Measurements from ENCODE around the gene PRMT7.

PRMT7 gene

DNA sequence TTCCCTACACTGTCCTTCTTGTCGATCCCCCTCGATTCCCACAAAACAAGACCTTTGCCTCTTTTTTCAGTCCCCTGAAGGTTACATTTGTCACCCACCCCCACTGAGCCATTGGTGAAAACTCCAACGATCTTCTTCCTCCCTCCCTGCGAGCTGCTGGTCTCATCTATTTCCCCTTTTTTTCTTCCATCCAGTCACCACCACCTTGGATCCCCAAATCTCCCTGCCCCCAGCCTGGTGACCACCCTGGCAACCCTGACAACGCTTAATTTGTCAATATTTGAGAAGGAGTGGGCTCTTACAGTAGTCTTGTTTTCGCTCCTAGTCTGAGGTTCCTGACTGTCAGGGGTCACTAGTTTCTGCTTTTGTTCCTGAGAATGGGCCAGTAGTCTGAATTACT, 74.6 kb downstream of the PRMT7 start:
- no peak for DNase-seq (ENCODE audit: extremely low spot score, insufficient read length, low read depth)
- no peak for FAIRE-seq

DNA sequence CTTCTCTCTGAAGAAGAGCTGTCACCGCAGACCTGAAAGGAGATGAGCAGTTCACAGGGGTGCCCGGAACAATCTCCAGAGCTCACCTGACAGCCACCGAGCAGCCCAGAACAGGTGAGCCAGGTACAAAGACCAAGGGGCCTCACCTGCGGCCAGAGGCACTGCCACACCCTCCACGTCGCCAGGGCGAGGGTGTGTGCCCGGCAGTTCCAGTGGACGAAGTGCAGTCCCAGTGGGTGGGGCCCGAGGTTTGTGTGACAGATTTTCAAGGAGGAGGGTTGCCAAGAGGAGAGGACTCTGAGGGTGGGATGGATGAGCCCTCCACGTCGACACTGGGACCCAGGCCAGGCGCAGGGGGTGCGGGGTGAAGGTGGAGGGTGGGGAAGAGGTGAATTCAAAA, 75.8 kb downstream of the PRMT7 start:
- FAIRE-seq (no peak), DNase-seq (ENCODE audit: extremely low spot score, insufficient read length, low read depth) (no peak)

DNA sequence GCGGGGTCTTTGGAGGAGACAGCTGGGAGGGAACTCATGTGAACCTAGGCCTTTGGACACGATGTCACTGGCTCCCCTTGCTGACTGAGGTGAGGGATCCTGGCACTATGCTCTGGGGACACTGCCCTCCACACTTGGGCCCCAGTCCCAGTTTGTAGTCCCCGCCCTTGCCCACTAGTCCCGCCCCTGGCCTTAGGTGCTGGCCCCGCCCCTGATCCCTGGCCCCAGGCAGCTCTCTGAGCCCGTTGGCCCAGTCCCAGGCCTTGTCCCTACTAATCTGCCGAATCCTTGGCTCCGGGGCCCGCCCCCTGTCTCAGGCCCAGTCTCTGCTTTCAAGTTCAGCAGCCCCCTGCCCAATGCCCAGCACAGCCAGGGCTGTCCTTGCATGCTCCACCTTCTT, 76.5 kb downstream of the PRMT7 start:
- DNase-seq (ENCODE audit: extremely low spot score, insufficient read length, low read depth), result no peak
- FAIRE-seq, result no peak

DNA sequence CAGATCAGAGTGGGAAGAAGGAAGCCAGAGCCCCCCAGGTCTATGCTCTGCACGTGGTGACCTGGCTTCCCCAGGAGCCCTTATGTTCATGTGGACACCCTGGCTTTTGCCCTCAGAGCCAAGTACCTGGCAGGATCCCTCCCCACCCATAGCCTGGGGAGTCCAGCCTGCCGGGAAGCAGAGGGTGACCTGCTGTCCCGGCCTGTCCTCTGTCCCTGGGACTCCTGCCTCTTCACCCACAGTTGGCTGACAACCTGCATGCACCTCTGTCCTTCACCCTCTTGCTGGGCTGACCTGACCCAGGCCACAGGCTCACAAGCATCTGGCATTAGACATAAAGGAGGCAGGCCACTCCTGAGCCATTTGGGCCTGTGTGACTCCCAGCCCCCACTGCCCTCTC, 77.3 kb downstream of the PRMT7 start:
- FAIRE-seq, result no peak
- no peak for DNase-seq (ENCODE audit: extremely low spot score, insufficient read length, low read depth)

DNA sequence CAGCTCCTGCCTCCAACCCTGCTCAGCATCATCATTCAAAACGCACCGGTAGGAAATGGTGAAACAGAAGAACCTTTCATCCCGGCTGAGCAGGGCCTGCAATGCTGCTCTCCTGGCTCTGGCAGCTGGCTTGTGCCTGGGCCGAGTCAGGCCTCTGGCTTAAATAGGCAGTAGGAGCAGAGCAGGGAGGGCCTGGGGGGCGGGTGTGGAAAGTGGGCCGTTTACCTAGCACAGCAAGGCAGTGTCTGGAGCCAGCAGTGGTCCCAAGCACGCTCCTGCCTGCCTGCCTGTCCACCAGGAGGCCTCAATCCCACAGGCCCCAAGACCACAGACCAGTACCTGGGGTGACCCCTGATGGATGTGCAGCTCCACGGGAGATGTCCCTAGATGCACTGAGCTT, 78.2 kb downstream of the PRMT7 start:
- no peak for FAIRE-seq
- no peak for DNase-seq (ENCODE audit: extremely low spot score, insufficient read length, low read depth)

DNA sequence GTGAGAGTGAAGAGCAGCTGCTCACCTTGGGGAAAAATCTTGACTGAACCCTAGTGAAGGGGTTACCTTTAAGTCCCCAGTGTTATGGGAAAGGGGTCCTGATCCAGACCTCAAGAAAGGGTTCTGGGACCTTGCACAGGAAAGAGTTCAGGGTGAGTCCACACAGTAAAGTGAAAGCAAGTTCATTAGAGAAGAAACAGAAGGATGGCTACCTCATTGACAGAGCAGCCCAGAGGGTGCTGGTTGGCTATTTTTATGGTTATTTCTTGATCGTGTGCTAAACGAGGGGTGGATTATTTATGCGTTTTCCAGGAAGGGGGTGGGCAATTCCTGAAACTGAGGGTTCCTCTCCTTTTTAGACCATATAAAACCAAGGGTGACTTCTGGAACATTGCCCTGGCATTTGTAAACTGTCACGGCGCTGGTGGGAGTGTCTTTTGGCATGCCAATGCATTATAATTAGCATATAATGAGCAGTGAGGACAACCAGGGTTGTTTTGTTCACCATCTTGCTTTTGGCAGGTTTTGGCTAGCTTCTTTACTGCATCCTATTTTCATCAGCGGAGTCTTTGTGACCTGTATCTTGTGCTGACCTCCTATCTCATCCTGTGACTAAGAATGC, 79.0 kb downstream of the PRMT7 start:
- DNase-seq (ENCODE audit: extremely low spot score, insufficient read length, low read depth) (no peak), FAIRE-seq (no peak)

DNA sequence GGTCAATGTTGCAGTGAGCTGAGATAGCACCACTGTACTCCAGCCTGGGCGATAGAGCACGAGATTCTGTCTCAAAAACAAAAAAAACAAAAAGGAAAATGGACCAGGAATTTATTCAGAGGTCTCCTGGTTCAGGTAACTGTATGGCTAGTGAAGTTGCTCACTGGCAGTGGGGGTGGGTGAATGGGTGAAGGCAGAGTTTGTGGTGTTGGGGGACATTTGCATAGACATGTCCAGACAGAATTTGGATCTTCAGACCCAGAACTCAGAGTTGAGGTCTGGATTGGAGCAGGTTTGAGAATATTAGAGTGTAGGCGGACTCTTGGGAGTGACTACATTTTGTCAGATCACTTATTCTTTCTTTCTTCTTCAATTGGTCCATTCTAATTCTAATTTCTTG, 82.5 kb downstream of the PRMT7 start:
- DNase-seq (ENCODE audit: extremely low spot score, insufficient read length, low read depth), result no peak

DNA sequence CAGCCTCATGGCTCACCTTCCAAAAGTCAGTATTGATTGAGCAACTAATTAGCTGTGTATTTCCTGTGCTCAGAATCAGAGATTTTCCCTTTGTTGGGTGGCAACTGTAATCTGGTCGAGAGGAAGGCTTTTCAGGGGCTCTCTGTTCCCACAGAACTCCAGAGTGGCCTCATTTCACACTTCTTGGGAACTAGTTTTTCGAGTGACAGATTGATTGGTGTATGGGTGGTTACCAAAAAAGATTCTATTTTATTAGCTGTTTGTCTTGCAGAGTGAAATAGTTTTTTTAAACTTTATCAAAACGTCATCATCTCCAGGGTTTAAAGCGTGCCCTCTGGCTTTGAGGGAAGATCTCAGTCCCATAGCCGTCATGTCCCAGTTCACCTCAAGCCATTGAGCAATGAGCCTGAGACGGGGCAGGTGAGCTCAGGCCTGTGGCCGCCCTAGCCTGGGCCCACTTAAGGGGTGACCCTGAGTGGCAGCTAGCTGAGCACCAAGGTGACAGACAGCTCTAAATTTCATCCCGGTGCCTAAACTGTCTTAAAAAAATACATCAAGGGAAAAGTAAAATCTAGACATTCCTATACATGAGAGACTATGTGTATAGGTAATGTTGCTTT, 84.5 kb downstream of the PRMT7 start:
- no peak for DNase-seq (ENCODE audit: extremely low spot score, insufficient read length, low read depth)
- FAIRE-seq, result no peak

More for the DNA sequence above, 82.5 kb downstream of the PRMT7 start:
- no peak for FAIRE-seq

DNA sequence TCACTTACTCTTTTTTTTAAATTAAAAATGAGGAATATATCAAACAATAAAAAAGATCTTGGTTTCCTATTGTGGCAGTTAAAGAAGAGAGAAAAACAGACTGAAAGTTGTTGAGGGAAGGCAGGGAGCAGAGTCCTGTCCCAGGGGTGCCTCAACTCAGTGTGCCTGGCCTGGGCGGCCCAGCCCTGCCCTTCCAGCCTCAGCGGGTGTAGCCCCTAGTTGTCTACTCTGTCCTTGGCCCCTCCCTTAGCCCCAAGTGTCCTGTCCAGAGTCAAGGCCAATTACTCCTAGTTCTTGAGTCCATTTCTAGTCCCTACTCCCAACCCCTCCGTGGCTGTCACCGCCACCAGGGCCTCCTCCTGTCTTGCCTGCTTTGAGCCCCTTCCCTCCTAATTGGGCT, 85.0 kb downstream of the PRMT7 start:
- FAIRE-seq (no peak), DNase-seq (ENCODE audit: extremely low spot score, insufficient read length, low read depth) (no peak)

DNA sequence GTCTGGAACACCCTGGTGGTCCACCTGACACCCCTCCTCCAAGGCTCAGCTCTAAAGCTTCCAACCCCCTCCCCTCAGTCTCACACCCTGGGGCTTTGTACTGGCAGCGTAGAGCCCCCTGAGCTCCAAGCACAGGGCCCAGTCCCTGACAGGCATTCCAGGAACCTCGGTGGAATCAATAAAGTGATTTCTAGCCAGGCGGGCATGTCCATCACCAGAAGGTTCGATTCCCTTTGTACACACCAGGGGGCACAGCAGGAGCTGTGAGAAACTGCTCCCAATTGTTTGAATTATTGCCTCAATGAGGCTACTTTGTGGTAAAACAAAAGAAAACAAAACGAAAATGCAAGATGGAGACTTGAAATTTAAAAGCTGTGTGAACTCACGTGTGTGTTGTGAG, 85.7 kb downstream of the PRMT7 start:
- FAIRE-seq, result peak; percentile 84
- DNase-seq (ENCODE audit: extremely low spot score, insufficient read length, low read depth), result no peak

DNA sequence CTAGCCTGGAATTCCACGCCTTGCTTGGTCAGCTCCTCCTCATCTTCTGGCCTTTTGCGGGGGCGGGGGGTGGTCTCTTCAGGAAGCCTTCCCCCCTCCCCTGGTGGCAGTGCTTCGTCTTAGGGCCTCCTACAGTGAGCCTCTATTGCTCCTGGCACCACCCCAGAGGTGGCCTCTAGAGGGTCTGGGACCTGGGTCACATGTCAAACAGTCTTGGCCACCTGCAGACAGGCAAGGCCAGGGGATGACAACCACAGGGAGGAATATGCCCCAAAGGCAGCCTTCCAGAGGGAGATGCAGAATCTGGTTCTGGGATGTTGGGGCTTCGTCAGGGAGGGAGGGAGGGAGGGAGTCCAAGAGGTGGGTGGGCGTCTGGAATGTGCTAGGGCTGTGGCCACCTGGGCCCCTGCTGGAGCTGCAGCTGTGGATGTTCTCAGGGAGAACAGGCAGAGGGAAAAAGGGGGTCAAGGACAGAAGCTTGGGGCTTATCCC, 86.9 kb downstream of the PRMT7 start:
- no peak for FAIRE-seq
- DNase-seq (ENCODE audit: extremely low spot score, insufficient read length, low read depth), result no peak

DNA sequence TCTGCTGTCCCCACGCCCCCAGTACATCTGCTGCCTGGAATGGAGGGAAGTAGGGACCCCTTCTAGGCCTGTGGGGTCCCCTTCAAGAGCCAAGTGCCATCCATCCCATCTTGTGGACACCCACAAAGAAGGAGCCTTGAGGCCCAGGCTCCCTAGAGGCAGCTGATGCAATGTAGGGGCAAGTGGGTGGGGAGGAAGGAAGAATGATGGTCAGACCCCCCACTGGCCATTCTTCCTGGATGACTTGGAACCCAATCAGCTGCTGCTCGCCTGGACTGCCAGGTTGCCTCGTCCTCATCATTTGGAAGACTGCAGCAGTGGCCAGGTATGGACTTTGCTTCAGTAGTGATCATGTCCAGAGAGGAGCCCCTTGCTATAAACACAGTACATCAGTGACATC, 88.6 kb downstream of the PRMT7 start:
- no peak for FAIRE-seq
- no peak for DNase-seq (ENCODE audit: extremely low spot score, insufficient read length, low read depth)

DNA sequence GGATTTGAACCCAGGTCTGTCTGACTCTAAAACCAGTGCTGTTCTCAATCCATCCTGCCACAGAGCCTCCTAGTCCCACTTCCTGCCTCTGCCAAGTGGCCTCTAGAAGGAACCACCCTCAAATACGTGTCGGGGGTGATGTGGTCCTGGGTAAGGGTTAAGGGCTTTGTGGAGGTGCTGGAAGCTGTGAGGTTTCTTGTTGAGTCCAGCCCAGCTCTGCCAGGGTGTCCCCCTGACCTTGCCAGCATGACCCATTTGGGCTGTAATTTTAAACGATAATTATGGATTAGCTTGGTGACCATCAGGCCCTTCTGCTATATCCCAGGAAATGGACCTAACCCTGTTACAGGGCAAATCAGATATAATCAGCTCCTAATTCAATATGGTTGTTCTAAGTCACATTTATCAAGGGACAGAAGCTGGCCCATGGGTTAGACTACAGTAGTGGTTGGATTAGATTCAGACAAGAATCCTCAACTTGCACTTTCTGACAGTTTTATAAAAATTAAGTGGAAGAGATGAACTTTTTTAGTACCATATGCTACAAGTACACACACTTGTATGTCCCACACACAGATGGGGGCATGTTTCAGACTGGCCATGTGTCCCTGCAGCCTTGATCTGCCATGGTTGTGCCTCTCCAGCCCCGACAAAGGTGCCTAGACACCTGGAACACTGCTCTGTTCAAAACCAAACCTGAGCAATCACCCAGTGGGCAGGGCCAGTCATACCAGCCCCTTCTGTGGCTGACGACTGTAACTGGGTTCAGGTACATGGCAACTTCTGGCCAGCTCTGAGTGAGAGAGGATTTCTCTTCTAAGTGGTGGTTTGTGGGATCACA, 89.5 kb downstream of the PRMT7 start:
- no peak for FAIRE-seq

DNA sequence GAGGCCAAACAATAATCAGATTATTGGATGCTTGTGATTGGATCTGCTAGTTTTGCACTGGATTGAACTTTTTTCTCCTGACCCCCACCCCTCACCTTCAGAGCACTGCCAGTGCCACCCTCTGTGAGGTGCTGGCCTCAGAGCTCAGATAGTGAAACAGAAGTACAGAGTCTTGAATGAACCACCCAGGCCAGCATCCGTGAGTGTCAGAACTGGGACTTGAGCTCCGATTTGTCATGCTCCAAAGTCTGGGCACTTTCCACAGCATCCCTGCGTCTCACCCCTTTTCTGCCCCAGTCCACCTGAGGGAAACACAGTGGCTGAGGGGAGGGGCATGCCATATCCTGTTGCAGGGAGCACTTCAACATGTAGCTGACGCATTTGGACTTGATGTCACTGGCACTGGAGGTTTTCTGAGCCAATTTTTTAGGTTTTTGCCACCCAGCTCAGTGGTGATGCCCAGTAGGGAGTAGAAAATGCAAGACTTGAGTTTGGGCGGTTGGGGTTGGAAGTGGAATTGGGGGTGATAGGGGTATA, 90.2 kb downstream of the PRMT7 start:
- FAIRE-seq (no peak), DNase-seq (ENCODE audit: extremely low spot score, insufficient read length, low read depth) (no peak)

More for the DNA sequence above, 89.5 kb downstream of the PRMT7 start:
- DNase-seq (ENCODE audit: extremely low spot score, insufficient read length, low read depth), result no peak

DNA sequence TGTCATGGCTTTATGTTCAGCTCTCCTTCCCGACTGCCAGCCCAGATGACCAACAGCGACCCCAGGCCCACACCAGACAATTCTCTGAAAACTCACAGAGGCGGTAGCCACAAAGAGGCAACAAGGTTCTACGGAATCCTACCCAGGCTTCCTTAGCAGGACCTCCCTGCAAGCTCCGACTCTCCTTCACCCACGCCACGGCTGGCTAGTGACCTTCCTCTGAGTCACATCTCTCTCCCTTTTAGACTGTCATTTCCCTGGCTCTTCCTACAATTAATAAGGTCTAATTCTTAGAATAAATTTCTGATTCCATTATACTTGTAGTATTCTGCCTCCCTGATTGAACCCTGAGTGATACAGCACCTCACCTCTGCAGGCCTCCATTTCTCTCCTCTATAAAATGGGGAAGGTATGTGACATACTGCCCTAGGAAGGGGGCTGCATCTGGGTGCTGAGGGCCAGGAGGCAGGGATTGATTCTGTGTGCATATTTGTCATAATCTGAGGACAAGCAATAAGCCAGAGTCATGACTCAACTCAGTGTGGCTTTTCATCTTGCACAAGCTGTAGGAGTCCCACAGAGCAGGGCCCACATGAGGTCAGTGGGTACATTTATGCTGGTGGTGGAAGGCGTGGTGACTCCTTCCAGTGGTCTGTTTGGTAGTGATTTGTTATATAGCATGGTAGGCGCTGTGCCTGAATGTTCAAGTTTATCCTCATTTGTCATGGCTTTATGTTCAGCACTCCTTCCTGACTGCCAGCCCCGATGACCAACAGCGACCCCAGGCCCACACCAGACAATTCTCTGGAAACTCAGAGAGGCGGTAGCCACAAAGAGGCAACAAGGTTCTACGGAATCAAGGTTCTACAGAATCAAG, 91.3 kb downstream of the PRMT7 start:
- DNase-seq (ENCODE audit: extremely low spot score, insufficient read length, low read depth) (no peak), FAIRE-seq (no peak)

DNA sequence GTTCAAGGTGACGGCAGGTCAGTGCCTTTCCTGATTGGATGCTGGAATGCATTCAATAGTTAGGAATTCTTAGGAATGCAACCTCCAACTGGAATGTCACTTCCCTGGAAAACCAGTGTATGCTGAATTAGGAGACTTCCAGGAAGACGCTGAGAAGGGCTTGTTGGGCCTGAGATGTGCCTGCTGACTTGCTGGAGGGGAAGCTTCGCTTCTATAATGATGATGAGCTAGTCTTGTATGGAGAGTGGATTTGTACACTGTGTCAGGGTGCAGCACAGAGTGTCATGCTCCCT, 91.9 kb downstream of the PRMT7 start:
- FAIRE-seq (no peak), DNase-seq (ENCODE audit: extremely low spot score, insufficient read length, low read depth) (no peak)

DNA sequence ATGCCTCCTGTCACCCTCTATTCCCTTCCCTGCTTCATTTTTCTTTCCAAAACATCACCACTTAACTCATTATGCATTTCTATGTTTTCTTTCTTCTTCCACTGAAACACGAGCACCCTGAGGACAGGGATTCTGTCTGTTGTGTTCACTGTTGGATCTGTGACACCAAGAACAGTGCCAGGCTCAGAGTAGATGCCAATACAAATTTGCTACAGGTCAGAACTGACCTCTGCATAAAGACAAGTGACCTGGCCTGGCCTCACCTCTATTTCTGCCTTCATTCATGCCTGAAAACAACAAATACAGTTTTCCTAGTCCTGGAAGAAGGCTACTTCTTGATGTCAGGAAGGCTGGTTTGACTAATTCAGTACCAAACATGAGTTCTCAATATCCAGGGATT, 92.4 kb downstream of the PRMT7 start:
- FAIRE-seq, result no peak
- no peak for DNase-seq (ENCODE audit: extremely low spot score, insufficient read length, low read depth)

DNA sequence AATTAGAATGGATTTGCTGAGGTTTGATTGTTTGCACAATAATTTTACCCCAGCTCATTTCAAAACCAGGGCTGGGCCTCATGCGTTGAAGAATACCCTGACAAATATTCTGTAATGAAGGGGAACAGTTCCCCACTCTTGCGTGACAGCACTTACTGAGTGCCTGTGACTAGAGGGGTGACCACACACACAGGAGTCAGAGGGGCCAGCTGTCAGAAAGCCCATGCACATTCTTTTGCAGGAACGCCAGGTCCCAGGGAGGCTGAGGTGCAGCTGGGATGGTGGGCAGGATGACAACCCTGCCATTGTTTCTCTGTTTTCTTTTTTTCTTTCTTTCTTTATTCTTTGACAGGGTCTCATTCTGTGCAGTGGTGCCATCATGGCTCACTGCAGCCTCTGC, 92.9 kb downstream of the PRMT7 start:
- FAIRE-seq (no peak), DNase-seq (ENCODE audit: extremely low spot score, insufficient read length, low read depth) (no peak)

DNA sequence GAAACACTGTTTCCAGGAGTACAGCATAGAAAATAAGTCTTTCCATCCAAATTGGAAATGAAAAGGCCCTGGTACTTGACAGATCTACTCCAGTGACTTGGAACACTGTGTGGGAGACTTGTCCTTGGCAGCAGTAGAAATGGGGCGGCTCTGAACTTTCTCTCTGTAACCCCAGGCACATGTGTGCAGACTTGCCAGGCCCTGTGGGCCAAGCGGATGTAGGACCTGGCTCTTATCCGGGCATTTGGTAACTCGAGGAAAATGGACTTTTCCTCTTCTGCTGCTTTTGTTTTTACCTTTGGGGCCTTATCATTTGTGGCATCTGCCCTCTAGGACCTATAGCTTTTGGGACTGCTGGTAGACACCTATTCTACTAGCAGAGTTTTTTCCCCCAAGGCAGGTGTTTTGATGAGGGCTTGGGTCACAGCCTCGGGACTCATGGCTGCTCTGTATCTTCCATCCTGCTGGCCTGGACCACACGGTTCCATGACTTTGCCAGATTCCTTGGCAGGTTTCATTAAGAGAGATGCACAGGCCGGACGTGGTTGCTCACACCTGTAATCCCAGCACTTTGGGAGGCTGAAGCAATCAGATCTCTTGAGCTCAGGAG, 94.0 kb downstream of the PRMT7 start:
- FAIRE-seq (no peak), DNase-seq (ENCODE audit: extremely low spot score, insufficient read length, low read depth) (no peak)
